Astrocyte (in vitro differentiated cells and primary cell): ENCODE measurements around the gene CNOT3. TPM values are rescaled to one million over a fixed set of nuclear protein-coding genes. Genes with fewer than 3 reads are reported as not detected.

Experiments used
- DNase-seq: peaks from one replicate; pipeline ENCODE4 v3.0.0-alpha.2; 2010; ENCODE audit warnings: low read depth
- FAIRE-seq: peaks from 2 replicates; lab custom pipeline; 2011; peaks lifted over from hg19 to GRCh38; lab: Jason Lieb, UNC
- H2AFZ ChIP-seq: 2 replicates; pipeline ENCODE4 v1.6.0; 2012; ENCODE audit warnings: low read depth, low read length, inconsistent platforms
- H3K27ac ChIP-seq: 2 replicates; pipeline ENCODE4 v1.5.1; 2011; ENCODE audit warnings: low read depth, low read length, inconsistent platforms
- H3K27me3 ChIP-seq: 2 replicates; pipeline ENCODE4 v1.6.0; 2011; ENCODE audit warnings: low read length, inconsistent platforms; ENCODE audit not compliant: insufficient read depth
- H3K36me3 ChIP-seq: 2 replicates; pipeline ENCODE4 v1.5.1; 2011; ENCODE audit warnings: low read length, inconsistent platforms; ENCODE audit not compliant: insufficient read depth
- H3K4me1 ChIP-seq: 2 replicates; pipeline ENCODE4 v1.5.1; 2011; ENCODE audit warnings: low read length, inconsistent platforms; ENCODE audit not compliant: insufficient read depth
- H3K4me2 ChIP-seq: 2 replicates; pipeline ENCODE4 v1.6.0; 2012; ENCODE audit warnings: low read length, inconsistent platforms
- H3K4me3 ChIP-seq: 2 replicates; pipeline ENCODE4 v1.5.1; 2011; ENCODE audit warnings: low read depth, mild to moderate bottlenecking, low read length, inconsistent platforms; ENCODE audit not compliant: insufficient read depth
- H3K79me2 ChIP-seq: 2 replicates; pipeline ENCODE4 v1.6.0; 2012; ENCODE audit warnings: mild to moderate bottlenecking, low read length, inconsistent platforms; ENCODE audit not compliant: insufficient read depth
- H3K9ac ChIP-seq: 2 replicates; pipeline ENCODE4 v1.6.0; 2012; ENCODE audit warnings: mild to moderate bottlenecking, low read length, inconsistent platforms
- H3K9me3 ChIP-seq: 2 replicates; pipeline ENCODE4 v1.5.1; 2012; ENCODE audit warnings: low read depth, mild to moderate bottlenecking, low read length, inconsistent platforms; ENCODE audit not compliant: insufficient read depth
- H4K20me1 ChIP-seq: 2 replicates; pipeline ENCODE4 v1.6.0; 2012; ENCODE audit warnings: low read length, inconsistent platforms; ENCODE audit not compliant: insufficient read depth
- H3K27ac Mint-ChIP-seq: one replicate; pipeline ENCODE4 v1.8.0; 2021; ENCODE audit warnings: mild to moderate bottlenecking, mixed read lengths; ENCODE audit not compliant: unreplicated experiment
- H3K27me3 Mint-ChIP-seq: one replicate; pipeline ENCODE4 v1.8.0; 2021; ENCODE audit warnings: low read depth, mixed read lengths; ENCODE audit not compliant: unreplicated experiment
- H3K36me3 Mint-ChIP-seq: one replicate; pipeline ENCODE4 v1.8.0; 2021; ENCODE audit warnings: low read depth, mixed read lengths; ENCODE audit not compliant: unreplicated experiment
- H3K4me1 Mint-ChIP-seq: one replicate; pipeline ENCODE4 v1.8.0; 2021; ENCODE audit warnings: low read depth, mixed read lengths; ENCODE audit not compliant: unreplicated experiment
- H3K4me3 Mint-ChIP-seq: one replicate; pipeline ENCODE4 v1.8.0; 2021; ENCODE audit warnings: mild to moderate bottlenecking, moderate library complexity, mixed read lengths; ENCODE audit not compliant: unreplicated experiment
- H3K9me3 Mint-ChIP-seq: one replicate; pipeline ENCODE4 v1.8.0; 2021; ENCODE audit warnings: mild to moderate bottlenecking, mixed read lengths; ENCODE audit not compliant: unreplicated experiment
- EZH2 ChIP-seq: IDR thresholded peaks from 2 replicates; pipeline ENCODE4 v1.6.1; 2012; ENCODE audit warnings: mild to moderate bottlenecking, low read length, inconsistent platforms; ENCODE audit not compliant: insufficient read depth
- total RNA-seq: library from RNA; stranded (reverse); gene quantifications from 2 replicates; pipeline ENCODE4 v1.2.1, GENCODE V29; 2021
- TF ChIP-seq, protein P1 (sequence below): IDR thresholded peaks from 2 replicates; pipeline ENCODE4 v1.5.1; 2011; ENCODE audit warnings: low read depth, mild to moderate bottlenecking, inconsistent platforms, low read length, moderate library complexity; ENCODE audit not compliant: insufficient read depth

Gene CNOT3
- total RNA-seq, 1 donor from 2014 or later, result 39.2 TPM

DNA sequence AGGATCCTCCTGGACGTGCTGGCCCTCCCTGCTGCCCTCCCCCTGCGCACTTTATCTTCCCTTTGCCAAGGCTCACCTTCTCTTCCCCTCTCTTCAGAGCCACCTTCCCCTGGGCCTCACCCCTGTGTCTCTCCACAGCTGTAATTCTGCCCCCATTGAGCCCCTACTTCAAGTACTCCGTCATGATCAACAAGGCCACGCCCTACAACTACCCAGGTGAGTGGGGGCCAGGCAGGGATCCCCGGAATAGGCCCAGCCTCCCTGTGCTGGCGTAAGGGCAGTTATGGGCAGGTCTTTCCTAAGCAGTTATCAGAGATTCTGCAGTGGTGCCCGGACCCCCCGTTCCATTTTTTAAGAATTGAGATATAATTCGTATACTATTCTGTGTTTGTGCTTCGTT, 31.8 kb upstream of the CNOT3 start:
- no peak for DNase-seq
- FAIRE-seq, result no peak

DNA sequence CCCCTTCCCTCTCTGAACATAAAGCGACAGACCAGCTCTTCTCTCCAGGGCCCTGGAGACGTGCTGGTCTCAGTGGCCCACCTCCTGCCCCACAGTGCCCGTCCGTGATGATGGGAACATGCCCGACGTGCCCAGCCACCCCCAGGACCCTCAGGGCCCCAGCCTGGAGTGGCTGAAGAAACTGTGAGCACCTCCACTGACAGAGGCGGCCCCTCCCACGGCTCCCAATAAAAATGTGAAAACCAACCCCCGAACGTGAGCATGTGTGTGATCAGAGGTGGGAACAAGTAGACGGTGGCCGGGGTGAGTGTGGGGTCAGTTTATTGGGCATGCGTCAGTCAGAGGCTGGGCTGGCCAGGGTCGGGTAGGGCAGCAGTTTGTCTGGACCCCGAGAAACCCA, 30.8 kb upstream of the CNOT3 start:
- Histone ChIP-seq H4K20me1 (peaks cover 15% of the 10 kb centered on the region), H3K9me3 (no peaks in the 10 kb centered on the region), H3K4me1 (peaks cover 3% of the 10 kb centered on the region), H3K4me3 (no peak overlapping the region), H3K79me2 (peaks cover 30% of the 10 kb centered on the region), H3K36me3 (peaks cover 5% of the 10 kb centered on the region), H2AFZ (no peak overlapping the region), H3K27me3 (no peaks in the 10 kb centered on the region), H3K27ac (no peak overlapping the region), H3K9ac (no peak overlapping the region), H3K4me2 (no peak overlapping the region)
- no peak for DNase-seq
- FAIRE-seq, result no peak
- Mint-ChIP-seq H3K36me3 (peaks cover 17% of the 10 kb centered on the region), H3K4me3 (no peak overlapping the region), H3K9me3 (no peaks in the 10 kb centered on the region), H3K27ac (no peak overlapping the region), H3K27me3 (no peaks in the 10 kb centered on the region), H3K4me1 (no peaks in the 10 kb centered on the region)
- TF ChIP-seq, protein P1, sequence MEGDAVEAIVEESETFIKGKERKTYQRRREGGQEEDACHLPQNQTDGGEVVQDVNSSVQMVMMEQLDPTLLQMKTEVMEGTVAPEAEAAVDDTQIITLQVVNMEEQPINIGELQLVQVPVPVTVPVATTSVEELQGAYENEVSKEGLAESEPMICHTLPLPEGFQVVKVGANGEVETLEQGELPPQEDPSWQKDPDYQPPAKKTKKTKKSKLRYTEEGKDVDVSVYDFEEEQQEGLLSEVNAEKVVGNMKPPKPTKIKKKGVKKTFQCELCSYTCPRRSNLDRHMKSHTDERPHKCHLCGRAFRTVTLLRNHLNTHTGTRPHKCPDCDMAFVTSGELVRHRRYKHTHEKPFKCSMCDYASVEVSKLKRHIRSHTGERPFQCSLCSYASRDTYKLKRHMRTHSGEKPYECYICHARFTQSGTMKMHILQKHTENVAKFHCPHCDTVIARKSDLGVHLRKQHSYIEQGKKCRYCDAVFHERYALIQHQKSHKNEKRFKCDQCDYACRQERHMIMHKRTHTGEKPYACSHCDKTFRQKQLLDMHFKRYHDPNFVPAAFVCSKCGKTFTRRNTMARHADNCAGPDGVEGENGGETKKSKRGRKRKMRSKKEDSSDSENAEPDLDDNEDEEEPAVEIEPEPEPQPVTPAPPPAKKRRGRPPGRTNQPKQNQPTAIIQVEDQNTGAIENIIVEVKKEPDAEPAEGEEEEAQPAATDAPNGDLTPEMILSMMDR, result no peak
- TF ChIP-seq EZH2, result no peak

More for the DNA sequence above, 31.8 kb upstream of the CNOT3 start:
- no peak overlapping the region for H3K27ac Mint-ChIP-seq
- H3K79me2 ChIP-seq, result peaks cover 30% of the 10 kb centered on the region
- H3K9ac ChIP-seq, result no peak overlapping the region
- H3K27me3 Mint-ChIP-seq, result no peaks in the 10 kb centered on the region
- no peak overlapping the region for H3K4me2 ChIP-seq
- no peak overlapping the region for H3K27ac ChIP-seq
- peaks cover 13% of the 10 kb centered on the region for H4K20me1 ChIP-seq
- TF ChIP-seq, protein P1, result no peak
- no peak for TF ChIP-seq EZH2
- H3K36me3 ChIP-seq, result peaks cover 5% of the 10 kb centered on the region
- H3K36me3 Mint-ChIP-seq, result peaks cover 16% of the 10 kb centered on the region
- no peaks in the 10 kb centered on the region for H3K4me1 Mint-ChIP-seq
- H2AFZ ChIP-seq, result no peak overlapping the region
- no peak overlapping the region for H3K4me3 Mint-ChIP-seq
- no peaks in the 10 kb centered on the region for H3K9me3 ChIP-seq
- no peaks in the 10 kb centered on the region for H3K27me3 ChIP-seq
- H3K9me3 Mint-ChIP-seq, result no peaks in the 10 kb centered on the region
- no peak overlapping the region for H3K4me3 ChIP-seq
- peaks cover 3% of the 10 kb centered on the region for H3K4me1 ChIP-seq

DNA sequence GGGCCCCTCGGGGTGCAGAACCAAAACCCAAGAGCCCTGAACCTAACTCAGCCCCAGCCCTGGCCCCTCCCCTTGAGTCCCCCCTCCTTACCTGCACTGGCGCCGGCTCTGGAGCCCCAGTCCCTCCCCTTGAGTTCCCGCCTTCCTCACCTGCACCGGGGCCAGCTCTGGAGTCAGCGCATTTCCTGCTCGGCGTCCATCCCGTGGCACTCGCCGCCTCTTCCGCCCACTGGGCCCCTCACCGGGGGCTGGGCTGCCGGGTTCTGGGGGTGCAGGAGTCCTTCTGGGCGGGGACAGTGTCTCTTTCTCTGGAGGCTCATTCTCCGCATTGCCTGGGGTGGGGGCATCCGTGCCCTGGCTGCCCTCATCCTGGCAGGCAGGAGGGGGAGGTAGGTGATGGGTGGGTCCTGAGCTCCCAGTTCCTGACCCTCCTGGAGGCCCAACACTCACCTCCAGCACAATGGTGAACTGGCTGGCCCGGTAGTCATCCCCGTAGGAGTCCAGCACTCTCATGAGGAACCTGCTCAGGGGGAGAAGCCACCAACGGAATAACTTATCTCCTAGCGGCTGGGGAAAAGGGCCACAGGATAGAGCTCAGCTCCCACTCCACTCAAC, 29.6 kb upstream of the CNOT3 start:
- Histone ChIP-seq H3K36me3 (peaks cover 5% of the 10 kb centered on the region), H3K27me3 (no peaks in the 10 kb centered on the region), H3K9ac (no peak overlapping the region), H3K9me3 (no peaks in the 10 kb centered on the region), H3K27ac (no peak overlapping the region), H3K4me1 (no peaks in the 10 kb centered on the region), H4K20me1 (peaks cover 15% of the 10 kb centered on the region), H3K4me2 (no peak overlapping the region), H3K79me2 (peaks cover 26% of the 10 kb centered on the region), H2AFZ (no peak overlapping the region), H3K4me3 (no peak overlapping the region)
- DNase-seq (no peak), FAIRE-seq (no peak)
- Mint-ChIP-seq H3K27ac (no peak overlapping the region), H3K27me3 (no peaks in the 10 kb centered on the region), H3K4me1 (no peaks in the 10 kb centered on the region), H3K9me3 (no peaks in the 10 kb centered on the region), H3K4me3 (no peak overlapping the region), H3K36me3 (peaks cover 17% of the 10 kb centered on the region)
- TF ChIP-seq EZH2, result no peak
- TF ChIP-seq, protein P1, result no peak
